Measurements from ENCODE around the gene CCND3. TPM values are rescaled to one million over a fixed set of nuclear protein-coding genes. Genes with fewer than 3 reads are reported as not detected.

The CCND3 gene
- total and polyA plus RNA-seq, 2 of the 13 experiments (the other 11 are each of a cell fraction or from before 2014, with no cell fraction given), result 4.3 to 7.2 TPM

DNA sequence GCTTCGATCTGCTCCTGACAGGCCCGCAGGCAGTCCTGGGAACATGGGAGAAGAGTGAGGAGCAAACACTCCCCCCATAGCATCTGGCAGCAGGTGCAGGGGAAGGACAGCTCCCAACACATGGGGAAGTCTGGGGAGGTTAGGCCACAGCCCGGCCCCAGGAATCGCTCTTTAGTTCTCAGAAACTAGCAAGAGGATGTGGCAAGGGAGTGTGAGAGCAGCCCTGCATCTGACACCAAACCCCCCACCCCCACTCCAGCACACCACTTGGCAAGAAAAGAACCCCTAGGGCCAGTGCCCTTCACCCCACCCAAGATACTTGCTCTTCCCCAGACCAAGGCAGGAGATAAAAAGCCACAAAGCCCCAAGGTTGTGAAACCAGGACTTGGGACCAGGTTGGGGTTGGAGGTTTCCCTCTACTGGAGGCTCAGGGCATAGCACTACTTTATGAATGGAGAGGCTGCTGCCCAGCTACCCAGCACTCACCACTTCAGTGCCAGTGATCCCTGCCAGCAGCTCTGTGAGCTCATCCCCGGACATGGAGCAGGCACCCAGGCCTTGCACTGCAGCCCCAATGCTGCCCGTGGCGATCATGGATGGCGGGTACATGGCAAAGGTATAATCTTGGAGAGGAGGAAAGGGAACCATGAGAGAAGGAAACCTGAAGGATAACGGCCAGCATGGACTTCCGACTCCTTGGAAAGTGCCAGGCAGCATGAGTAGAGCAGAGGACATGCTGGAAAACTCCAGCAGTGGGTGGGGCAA, 5.4 kb downstream of the CCND3 start (continued):
- TF ChIP-seq, protein P1, sequence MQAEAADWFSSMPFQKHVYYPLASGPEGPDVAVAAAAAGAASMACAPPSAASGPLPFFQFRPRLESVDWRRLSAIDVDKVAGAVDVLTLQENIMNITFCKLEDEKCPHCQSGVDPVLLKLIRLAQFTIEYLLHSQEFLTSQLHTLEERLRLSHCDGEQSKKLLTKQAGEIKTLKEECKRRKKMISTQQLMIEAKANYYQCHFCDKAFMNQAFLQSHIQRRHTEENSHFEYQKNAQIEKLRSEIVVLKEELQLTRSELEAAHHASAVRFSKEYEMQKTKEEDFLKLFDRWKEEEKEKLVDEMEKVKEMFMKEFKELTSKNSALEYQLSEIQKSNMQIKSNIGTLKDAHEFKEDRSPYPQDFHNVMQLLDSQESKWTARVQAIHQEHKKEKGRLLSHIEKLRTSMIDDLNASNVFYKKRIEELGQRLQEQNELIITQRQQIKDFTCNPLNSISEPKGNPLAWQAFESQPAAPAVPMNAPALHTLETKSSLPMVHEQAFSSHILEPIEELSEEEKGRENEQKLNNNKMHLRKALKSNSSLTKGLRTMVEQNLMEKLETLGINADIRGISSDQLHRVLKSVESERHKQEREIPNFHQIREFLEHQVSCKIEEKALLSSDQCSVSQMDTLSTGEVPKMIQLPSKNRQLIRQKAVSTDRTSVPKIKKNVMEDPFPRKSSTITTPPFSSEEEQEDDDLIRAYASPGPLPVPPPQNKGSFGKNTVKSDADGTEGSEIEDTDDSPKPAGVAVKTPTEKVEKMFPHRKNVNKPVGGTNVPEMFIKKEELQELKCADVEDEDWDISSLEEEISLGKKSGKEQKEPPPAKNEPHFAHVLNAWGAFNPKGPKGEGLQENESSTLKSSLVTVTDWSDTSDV (CRISPR knock-in tag; IDR thresholded peaks at IDR 0.05), result no peak
- TF ChIP-seq, protein P2, sequence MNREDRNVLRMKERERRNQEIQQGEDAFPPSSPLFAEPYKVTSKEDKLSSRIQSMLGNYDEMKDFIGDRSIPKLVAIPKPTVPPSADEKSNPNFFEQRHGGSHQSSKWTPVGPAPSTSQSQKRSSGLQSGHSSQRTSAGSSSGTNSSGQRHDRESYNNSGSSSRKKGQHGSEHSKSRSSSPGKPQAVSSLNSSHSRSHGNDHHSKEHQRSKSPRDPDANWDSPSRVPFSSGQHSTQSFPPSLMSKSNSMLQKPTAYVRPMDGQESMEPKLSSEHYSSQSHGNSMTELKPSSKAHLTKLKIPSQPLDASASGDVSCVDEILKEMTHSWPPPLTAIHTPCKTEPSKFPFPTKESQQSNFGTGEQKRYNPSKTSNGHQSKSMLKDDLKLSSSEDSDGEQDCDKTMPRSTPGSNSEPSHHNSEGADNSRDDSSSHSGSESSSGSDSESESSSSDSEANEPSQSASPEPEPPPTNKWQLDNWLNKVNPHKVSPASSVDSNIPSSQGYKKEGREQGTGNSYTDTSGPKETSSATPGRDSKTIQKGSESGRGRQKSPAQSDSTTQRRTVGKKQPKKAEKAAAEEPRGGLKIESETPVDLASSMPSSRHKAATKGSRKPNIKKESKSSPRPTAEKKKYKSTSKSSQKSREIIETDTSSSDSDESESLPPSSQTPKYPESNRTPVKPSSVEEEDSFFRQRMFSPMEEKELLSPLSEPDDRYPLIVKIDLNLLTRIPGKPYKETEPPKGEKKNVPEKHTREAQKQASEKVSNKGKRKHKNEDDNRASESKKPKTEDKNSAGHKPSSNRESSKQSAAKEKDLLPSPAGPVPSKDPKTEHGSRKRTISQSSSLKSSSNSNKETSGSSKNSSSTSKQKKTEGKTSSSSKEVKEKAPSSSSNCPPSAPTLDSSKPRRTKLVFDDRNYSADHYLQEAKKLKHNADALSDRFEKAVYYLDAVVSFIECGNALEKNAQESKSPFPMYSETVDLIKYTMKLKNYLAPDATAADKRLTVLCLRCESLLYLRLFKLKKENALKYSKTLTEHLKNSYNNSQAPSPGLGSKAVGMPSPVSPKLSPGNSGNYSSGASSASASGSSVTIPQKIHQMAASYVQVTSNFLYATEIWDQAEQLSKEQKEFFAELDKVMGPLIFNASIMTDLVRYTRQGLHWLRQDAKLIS (CRISPR knock-in tag; IDR thresholded peaks at IDR 0.05), result no peak
- TF ChIP-seq ASH2L (IDR thresholded peaks at IDR 0.05; ENCODE audit: insufficient read length, low read depth, low read length), result no peak
- TF ChIP-seq, protein P3, sequence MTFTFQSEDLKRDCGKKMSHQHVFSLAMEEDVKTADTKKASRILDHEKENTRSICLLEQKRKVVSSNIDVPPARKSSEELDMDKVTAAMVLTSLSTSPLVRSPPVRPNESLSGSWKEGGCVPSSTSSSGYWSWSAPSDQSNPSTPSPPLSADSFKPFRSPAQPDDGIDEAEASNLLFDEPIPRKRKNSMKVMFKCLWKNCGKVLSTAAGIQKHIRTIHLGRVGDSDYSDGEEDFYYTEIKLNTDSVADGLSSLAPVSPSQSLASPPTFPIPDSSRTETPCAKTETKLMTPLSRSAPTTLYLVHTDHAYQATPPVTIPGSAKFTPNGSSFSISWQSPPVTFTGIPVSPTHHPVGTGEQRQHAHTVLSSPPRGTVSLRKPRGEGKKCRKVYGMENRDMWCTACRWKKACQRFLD (CRISPR knock-in tag; IDR thresholded peaks at IDR 0.05; ENCODE audit: borderline replicate concordance), result no peak
- TF ChIP-seq, protein P4, sequence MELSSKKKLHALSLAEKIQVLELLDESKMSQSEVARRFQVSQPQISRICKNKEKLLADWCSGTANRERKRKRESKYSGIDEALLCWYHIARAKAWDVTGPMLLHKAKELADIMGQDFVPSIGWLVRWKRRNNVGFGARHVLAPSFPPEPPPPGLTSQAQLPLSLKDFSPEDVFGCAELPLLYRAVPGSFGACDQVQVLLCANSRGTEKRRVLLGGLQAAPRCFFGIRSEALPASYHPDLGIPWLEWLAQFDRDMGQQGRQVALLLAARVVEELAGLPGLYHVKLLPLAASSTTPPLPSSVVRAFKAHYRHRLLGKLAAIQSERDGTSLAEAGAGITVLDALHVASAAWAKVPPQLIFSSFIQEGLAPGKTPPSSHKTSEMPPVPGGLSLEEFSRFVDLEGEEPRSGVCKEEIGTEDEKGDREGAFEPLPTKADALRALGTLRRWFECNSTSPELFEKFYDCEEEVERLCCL (CRISPR knock-in tag; IDR thresholded peaks at IDR 0.05; ENCODE audit: borderline replicate concordance), result no peak
- no peak for TF ChIP-seq ZNF263 (CRISPR knock-in tag; IDR thresholded peaks at IDR 0.05)
- TF ChIP-seq AHR (CRISPR knock-in tag; IDR thresholded peaks at IDR 0.05), result 0 out of 2 replicates have a peak, but pooled peaks have one; percentile 13
- no peak for TF ChIP-seq SAFB2 (CRISPR knock-in tag; IDR thresholded peaks at IDR 0.05; ENCODE audit: borderline replicate concordance, low read depth)
- TF ChIP-seq, protein P5, sequence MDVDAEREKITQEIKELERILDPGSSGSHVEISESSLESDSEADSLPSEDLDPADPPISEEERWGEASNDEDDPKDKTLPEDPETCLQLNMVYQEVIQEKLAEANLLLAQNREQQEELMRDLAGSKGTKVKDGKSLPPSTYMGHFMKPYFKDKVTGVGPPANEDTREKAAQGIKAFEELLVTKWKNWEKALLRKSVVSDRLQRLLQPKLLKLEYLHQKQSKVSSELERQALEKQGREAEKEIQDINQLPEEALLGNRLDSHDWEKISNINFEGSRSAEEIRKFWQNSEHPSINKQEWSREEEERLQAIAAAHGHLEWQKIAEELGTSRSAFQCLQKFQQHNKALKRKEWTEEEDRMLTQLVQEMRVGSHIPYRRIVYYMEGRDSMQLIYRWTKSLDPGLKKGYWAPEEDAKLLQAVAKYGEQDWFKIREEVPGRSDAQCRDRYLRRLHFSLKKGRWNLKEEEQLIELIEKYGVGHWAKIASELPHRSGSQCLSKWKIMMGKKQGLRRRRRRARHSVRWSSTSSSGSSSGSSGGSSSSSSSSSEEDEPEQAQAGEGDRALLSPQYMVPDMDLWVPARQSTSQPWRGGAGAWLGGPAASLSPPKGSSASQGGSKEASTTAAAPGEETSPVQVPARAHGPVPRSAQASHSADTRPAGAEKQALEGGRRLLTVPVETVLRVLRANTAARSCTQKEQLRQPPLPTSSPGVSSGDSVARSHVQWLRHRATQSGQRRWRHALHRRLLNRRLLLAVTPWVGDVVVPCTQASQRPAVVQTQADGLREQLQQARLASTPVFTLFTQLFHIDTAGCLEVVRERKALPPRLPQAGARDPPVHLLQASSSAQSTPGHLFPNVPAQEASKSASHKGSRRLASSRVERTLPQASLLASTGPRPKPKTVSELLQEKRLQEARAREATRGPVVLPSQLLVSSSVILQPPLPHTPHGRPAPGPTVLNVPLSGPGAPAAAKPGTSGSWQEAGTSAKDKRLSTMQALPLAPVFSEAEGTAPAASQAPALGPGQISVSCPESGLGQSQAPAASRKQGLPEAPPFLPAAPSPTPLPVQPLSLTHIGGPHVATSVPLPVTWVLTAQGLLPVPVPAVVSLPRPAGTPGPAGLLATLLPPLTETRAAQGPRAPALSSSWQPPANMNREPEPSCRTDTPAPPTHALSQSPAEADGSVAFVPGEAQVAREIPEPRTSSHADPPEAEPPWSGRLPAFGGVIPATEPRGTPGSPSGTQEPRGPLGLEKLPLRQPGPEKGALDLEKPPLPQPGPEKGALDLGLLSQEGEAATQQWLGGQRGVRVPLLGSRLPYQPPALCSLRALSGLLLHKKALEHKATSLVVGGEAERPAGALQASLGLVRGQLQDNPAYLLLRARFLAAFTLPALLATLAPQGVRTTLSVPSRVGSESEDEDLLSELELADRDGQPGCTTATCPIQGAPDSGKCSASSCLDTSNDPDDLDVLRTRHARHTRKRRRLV (CRISPR knock-in tag; IDR thresholded peaks at IDR 0.05), result no peak
- TF ChIP-seq PAWR (CRISPR knock-in tag; IDR thresholded peaks at IDR 0.05; ENCODE audit: borderline replicate concordance), result no peak
- TF ChIP-seq, protein P6, sequence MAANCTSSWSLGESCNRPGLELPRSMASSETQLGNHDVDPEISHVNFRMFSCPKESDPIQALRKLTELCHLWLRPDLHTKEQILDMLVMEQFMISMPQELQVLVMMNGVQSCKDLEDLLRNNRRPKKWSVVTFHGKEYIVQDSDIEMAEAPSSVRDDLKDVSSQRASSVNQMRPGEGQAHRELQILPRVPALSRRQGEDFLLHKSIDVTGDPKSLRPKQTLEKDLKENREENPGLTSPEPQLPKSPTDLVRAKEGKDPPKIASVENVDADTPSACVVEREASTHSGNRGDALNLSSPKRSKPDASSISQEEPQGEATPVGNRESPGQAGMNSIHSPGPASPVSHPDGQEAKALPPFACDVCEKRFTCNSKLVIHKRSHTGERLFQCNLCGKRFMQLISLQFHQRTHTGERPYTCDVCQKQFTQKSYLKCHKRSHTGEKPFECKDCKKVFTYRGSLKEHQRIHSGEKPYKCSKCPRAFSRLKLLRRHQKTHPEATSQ (CRISPR knock-in tag; IDR thresholded peaks at IDR 0.05; ENCODE audit: borderline replicate concordance), result no peak
